Gastroesophageal sphincter (tissue), 4 donors: ENCODE results near the gene TECPR2. TPM values are rescaled to one million over a fixed set of nuclear protein-coding genes. Genes with fewer than 3 reads are reported as not detected.
A peak's percentile ranks its signal among the peaks of the same experiment; 100 is the strongest.

Source experiments
- ATAC-seq: fragments of 150-250 bp; one replicate; pipeline ENCODE4 v1.9.1; 2016; ENCODE audit warnings: mild to moderate bottlenecking, moderate library complexity
- H3K27ac ChIP-seq, 4 donors: fragments of 200-600 bp; sonication (generic) in 3 of 4; 1 replicate in 3 of 4; 2 replicates in 1 of 4; pipeline ENCODE4 v1.5.1; 2016 to 2019
- H3K27me3 ChIP-seq: fragments of 200-600 bp; sonication (generic); one replicate; pipeline ENCODE4 v1.5.1; 2019
- H3K36me3 ChIP-seq, 2 donors: fragments of 200-600 bp; sonication (generic); one replicate each; pipeline ENCODE4 v1.5.1; 2019; ENCODE audit warnings: control low read depth in 1 of 2
- H3K4me1 ChIP-seq, 3 donors: fragments of 200-600 bp; sonication (generic); 1 replicate in 2 of 3; 2 replicates in 1 of 3; pipeline ENCODE4 v1.5.1; 2016 to 2019; ENCODE audit warnings: control low read depth in 2 of 3
- H3K4me3 ChIP-seq, 2 donors: fragments of 200-600 bp; sonication (generic); one replicate each; pipeline ENCODE4 v1.5.1; 2019; ENCODE audit warnings: mild to moderate bottlenecking in 1 of 2, moderate library complexity in 1 of 2
- H3K9me3 ChIP-seq, 3 donors: fragments of 200-600 bp; sonication (generic); one replicate each; pipeline ENCODE4 v1.5.1; 2017 to 2019; ENCODE audit warnings: control low read depth in 2 of 3
- EP300 ChIP-seq: sonication (generic); formaldehyde crosslinking; IDR thresholded peaks from one replicate; pipeline ENCODE4 v1.6.1; 2017; ENCODE audit warnings: antibody characterized with exemption, mild to moderate bottlenecking
- POLR2A ChIP-seq, 2 donors: fragments of 450-650 bp; IDR thresholded peaks; one replicate each; pipeline ENCODE4 v1.6.1; 2017; ENCODE audit warnings: antibody characterized with exemption in 2 of 2, mild to moderate bottlenecking in 2 of 2, moderate library complexity in 1 of 2
- POLR2AphosphoS5 ChIP-seq: sonication (generic); formaldehyde crosslinking; IDR thresholded peaks from one replicate; pipeline ENCODE4 v1.6.1; 2017; ENCODE audit warnings: antibody characterized with exemption
- WGBS, 2 donors: methylation state at CpG; one replicate each; pipeline ENCODE4 v1.1.5; 2018; ENCODE audit warnings: low coverage in 1 of 2; 5-methylcytosine and 5-hydroxymethylcytosine counted together
- total RNA-seq, 4 donors: library from RNA; depleted of rRNA; stranded (reverse); fragments of >200 nt; gene quantifications; one replicate each; pipeline ENCODE4 v1.1.0, GENCODE V29; 2016
- TF ChIP-seq, protein P1 (sequence below), 4 experiments: fragments of 200-600 bp in 2 of 4; fragments of 450-650 bp in 2 of 4; sonication (generic) in 1 of 4; IDR thresholded peaks; one replicate each; pipeline ENCODE4 v1.5.1; 2017 to 2019; ENCODE audit warnings: antibody characterized with exemption in 4 of 4, mild to moderate bottlenecking in 2 of 4, moderate library complexity in 2 of 4

The TECPR2 gene
- total RNA-seq, 4 donors from 2014 or later = 26.0 to 57.2 (median 30.5) TPM

DNA sequence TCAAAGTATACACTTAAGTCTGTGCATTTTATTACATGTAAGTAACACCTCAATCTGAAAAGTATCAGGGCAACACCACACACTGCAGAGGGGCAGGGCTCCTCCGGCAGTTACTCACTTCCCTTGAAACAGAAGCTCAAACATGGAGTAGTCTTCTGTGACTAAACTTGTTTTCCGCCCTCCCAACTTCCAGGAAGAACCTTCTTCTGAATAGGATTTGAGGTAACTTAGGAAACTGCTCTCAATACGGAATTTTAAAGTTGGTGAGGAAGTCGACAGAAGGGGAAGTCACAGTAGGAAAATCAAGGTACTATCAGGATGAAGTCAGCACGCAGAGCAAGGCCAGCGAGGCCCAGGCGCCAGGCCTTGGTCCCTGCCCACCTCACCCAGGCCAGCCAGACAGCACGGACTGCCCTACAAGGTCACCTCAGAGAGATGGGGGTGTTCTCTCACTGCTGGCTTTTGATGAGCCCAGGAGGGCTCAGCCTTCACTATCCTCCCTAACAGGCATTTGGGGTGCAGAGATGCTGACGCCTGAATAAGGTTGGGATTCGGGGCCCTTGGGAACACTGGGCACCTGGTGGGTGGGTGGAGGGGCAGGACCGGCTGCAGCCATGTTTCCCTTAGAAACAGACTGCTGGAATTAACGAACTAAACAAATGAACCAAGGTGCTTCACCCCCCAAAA is 141.0 kb downstream of the TECPR2 start:
- TF ChIP-seq POLR2AphosphoS5 (no peak), POLR2A (IDR thresholded peaks at IDR 0.05) (no peak), EP300 (no peak)
- TF ChIP-seq, protein P1, sequence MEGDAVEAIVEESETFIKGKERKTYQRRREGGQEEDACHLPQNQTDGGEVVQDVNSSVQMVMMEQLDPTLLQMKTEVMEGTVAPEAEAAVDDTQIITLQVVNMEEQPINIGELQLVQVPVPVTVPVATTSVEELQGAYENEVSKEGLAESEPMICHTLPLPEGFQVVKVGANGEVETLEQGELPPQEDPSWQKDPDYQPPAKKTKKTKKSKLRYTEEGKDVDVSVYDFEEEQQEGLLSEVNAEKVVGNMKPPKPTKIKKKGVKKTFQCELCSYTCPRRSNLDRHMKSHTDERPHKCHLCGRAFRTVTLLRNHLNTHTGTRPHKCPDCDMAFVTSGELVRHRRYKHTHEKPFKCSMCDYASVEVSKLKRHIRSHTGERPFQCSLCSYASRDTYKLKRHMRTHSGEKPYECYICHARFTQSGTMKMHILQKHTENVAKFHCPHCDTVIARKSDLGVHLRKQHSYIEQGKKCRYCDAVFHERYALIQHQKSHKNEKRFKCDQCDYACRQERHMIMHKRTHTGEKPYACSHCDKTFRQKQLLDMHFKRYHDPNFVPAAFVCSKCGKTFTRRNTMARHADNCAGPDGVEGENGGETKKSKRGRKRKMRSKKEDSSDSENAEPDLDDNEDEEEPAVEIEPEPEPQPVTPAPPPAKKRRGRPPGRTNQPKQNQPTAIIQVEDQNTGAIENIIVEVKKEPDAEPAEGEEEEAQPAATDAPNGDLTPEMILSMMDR (IDR thresholded peaks at IDR 0.05) = no peak
- Histone ChIP-seq H3K27ac (peak overlapping the region in 3 of 4 donors; percentile 37 to 66 (median 41)), H3K4me3 (no peak overlapping the region), H3K36me3 (peaks cover 0 to 44% of the 10 kb centered on the region in 2 donors), H3K27me3 (no peaks in the 10 kb centered on the region), H3K4me1 (peaks cover 0 to 30% (median 9%) of the 10 kb centered on the region in 3 donors), H3K9me3 (no peaks in the 10 kb centered on the region)
- no peak for ATAC-seq
- 40 to 71% methylated on average over 3 to 4 of the region's 12 CpGs for WGBS, 2 donors

DNA sequence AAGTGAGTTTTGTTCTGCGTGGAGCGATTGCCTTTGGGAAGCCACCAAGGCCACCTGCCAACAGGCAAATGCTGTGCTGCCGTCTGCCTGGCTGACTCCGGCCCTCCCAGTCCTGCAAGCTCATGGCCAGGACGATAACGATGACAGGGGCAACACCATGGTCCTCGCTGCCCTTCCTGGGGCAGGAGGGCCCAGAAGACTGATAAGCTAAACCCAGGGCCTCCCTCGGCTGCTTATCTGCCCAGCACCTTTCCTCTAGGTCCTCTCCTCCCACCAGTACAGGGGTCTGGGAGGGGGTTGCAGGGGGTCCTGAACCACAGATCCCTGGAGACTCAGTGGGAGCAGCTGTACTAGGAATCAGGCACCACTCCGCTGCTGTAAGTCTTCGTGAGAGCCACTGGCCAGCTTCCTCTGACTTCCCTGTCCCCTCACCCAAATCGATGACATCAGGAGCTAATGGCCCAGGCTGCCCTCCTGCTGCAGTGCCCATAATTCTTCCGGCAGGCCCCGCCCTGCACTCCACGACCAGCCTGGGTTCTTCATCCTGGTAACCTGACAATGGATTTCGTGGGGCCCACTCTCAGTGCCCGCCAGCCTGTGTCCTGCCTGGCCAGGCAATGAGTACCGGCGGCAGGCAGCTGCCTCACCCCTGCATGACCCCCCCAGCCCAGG is 141.7 kb downstream of the TECPR2 start:
- H3K36me3 ChIP-seq = peaks cover 0 to 37% of the 10 kb centered on the region in 2 donors
- peaks cover 0 to 31% (median 8%) of the 10 kb centered on the region in 3 donors for H3K4me1 ChIP-seq

DNA sequence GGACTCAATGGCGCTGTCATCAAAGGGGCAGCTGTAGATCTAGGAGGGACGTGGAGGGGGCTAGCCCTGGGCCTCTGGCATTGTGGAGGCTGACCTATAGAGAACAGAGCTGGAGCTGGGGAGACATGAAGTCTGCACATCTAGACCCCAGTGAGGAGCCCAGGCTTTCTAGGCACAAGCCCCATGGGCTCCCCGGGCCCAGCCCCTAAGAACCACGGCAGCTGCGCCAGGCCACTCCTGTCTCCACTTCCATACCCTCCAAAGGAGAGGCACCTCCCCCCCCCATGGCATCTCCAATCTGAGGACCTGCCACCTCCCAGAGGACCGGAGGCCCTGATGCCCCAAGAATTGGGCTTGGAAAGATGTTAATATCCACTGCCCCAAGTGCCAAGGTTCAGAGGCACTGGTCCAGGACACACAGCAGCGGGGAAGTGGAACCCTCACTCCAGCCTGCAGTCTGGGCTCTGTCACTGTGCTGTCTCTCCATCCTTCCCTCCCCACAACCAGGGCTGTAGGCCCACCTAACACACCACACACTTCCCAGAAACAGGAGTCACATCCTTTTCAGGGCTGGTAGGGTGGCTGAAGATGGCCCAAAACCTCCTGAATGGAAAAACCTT is 142.4 kb downstream of the TECPR2 start:
- Histone ChIP-seq H3K4me3 (no peak overlapping the region), H3K9me3 (no peaks in the 10 kb centered on the region)

More for the DNA sequence above, 141.7 kb downstream of the TECPR2 start:
- Histone ChIP-seq H3K9me3 (no peaks in the 10 kb centered on the region), H3K27me3 (no peaks in the 10 kb centered on the region), H3K4me3 (no peak overlapping the region), H3K27ac (peak overlapping the region in 3 of 4 donors; percentile 37 to 66 (median 41))
- ATAC-seq = no peak
- TF ChIP-seq POLR2A (IDR thresholded peaks at IDR 0.05) = no peak
- TF ChIP-seq POLR2AphosphoS5 = no peak
- no peak for TF ChIP-seq EP300
- TF ChIP-seq, protein P1 (IDR thresholded peaks at IDR 0.05) = no peak
- 65 to 80% methylated on average over 1 to 7 of the region's 18 CpGs for WGBS, 2 donors

DNA sequence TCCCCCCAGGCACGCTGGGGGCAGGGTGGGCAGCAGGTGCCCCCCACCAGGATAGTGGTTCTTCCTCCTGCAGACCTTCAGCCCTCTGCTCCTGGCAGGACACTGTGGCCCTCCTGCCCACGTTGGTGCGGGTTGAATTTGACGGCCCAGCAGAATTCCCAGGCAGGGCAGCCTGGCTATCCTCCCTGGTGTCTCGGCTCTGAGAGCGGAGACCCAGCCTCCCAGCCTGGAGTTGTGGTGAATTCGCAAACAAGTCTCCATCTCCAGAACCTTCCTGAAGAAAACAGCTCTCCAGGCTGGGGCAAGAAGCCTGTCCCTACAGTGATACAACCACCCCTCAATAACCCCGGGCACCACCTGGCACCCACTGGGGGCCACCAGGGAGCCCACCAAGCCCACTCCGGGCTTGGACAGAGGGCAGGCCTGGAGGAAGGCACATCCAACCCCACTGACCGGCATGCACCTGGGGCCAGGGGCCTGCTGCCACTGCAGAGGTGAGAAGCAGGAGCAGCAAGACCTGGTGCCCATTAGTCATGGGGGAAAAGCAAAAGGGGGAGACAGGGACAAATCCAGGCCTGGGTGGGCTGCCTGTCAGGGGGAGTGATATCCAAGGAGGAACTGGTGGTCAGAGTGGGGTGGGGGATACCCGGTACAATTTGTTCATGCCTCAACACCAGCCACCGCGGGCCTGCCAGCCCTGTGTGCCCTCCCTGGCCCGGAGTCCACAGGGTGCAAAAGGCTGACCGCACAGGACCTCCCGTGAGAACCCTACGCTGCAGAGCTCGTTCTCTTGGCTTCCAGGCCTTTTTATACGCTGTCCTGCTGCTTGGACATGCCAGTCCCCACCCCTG is 143.3 kb downstream of the TECPR2 start:
- H3K4me3 ChIP-seq = no peak overlapping the region
- peak overlapping the region in 2 of 4 donors; percentile 41 to 66 for H3K27ac ChIP-seq
- TF ChIP-seq EP300 (no peak), POLR2A (IDR thresholded peaks at IDR 0.05) (no peak), POLR2AphosphoS5 (no peak)
- TF ChIP-seq, protein P1 (IDR thresholded peaks at IDR 0.05) = no peak
- peaks cover 0 to 27% (median 6%) of the 10 kb centered on the region in 3 donors for H3K4me1 ChIP-seq
- no peak for ATAC-seq
- H3K36me3 ChIP-seq = peaks cover 0 to 26% of the 10 kb centered on the region in 2 donors
- H3K9me3 ChIP-seq = no peaks in the 10 kb centered on the region
- WGBS, 2 donors = 90% methylated on average over 7 of the region's 19 CpGs; no CpG with 5 or more reads in 1 of the 2 donors
- H3K27me3 ChIP-seq = no peaks in the 10 kb centered on the region

More for the DNA sequence above, 142.4 kb downstream of the TECPR2 start:
- peak overlapping the region in 3 of 4 donors; percentile 37 to 66 (median 41) for H3K27ac ChIP-seq
- whole genome bisulfite sequencing, 2 donors = no CpG with 5 or more reads among the region's 7 CpGs
- peaks cover 0 to 27% (median 5%) of the 10 kb centered on the region in 3 donors for H3K4me1 ChIP-seq
- H3K27me3 ChIP-seq = no peaks in the 10 kb centered on the region
- TF ChIP-seq EP300 (no peak), POLR2AphosphoS5 (no peak), POLR2A (IDR thresholded peaks at IDR 0.05) (no peak)
- TF ChIP-seq, protein P1 (IDR thresholded peaks at IDR 0.05) = no peak
- peaks cover 0 to 33% of the 10 kb centered on the region in 2 donors for H3K36me3 ChIP-seq
- no peak for ATAC-seq
